GM18870 (cell line): Measurements from ENCODE around the gene OAS3.
"Not testable (repeated sequence)": the region's sequence is repeated elsewhere in the genome, so short reads cannot be mapped to it uniquely, and the experiment has no call there.

ENCODE experiments used
- ATAC-seq: cut with Tn5 transposase; IDR thresholded peaks from one replicate; pipeline ENCODE4 v1.9.1; 2021; ENCODE audit warnings: moderate library complexity; ENCODE audit not compliant: unreplicated experiment

The OAS3 gene

DNA sequence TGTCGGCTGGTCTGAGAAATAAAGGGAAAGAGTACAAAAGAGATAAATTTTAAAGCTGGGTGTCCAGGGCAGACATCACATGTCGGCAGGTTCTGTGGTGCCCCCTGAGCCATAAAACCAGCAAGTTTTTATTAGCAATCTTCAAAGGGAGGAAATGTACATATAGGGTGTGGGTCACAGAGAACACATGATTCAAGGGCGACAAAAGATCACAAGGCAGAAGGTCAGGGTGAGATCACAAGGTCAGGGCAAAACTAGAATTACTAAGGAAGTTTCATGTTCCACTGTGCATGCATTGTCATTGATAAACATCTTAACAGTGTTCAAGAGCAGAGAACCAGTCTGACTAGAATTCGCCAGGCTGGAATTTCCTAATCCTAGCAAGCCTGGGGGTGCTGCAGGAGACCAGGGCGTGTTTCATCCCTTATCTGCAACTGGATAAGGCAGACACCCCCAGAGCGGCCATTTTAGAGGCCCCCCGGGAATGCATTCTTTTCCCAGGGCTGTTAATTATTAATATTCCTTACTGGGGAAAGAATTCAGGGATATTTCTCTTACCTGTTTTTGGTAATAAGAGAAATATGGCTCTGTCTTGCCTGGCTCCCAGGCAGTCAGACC is 11.7 kb upstream of the OAS3 start:
- not testable (repeated sequence) for ATAC-seq

DNA sequence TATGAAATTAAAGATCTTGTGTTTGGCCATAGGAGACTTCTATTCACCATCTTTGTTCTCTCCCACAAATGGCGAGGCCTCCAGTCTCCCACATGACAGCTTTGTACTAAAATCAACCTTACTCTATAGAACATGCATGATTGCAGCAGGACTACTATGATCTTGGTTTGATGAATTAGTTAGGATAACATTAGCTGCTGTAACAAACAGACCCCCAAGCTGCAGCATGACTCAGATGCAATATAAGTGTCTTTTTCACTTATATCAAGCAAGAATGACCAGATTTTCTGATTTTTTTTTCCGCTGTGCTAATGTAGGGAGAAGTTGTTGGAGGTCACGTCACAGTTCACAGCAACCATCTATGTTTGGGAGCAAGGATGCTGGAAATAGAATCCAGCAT is 10.8 kb upstream of the OAS3 start:
- ATAC-seq, result no peak

DNA sequence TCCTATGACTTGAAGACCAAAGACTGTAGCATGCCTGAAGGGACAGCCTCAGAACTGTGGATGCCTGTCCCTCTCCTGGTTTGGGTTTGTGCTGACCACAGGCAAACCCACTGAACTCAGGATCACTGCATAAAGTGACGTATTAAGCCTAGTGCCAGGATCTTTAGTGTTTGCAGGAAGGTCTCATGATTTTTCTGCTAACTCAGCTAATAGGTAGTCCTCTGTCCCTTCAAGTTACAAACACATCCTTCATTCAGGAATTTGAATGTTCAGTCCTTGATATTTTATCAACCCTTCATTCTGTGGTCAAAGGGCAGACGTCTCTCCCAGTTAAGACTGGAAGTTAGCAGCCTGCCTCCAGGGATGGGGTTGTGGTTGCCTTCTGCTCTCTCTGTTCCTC is 10.3 kb upstream of the OAS3 start:
- ATAC-seq, result no peak

DNA sequence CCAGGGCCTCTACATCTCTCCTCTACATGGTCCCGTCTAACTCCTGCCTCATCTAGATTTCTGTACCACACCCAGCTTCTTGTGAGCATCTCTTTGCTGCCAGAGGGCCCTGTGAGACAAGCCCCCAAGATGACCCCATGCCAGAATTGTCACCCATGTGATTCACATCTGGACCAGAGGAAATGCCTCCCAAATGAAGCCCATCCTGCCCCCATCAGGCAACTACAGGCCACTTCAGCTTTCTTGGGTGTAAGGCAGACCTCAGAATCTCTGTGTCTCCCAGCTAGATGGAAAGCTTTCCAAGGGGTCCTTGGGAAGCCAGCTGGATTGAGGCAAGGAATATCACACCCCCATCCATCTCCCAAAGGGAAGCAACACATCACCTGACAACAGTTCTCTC is 9.3 kb upstream of the OAS3 start:
- ATAC-seq, result no peak

DNA sequence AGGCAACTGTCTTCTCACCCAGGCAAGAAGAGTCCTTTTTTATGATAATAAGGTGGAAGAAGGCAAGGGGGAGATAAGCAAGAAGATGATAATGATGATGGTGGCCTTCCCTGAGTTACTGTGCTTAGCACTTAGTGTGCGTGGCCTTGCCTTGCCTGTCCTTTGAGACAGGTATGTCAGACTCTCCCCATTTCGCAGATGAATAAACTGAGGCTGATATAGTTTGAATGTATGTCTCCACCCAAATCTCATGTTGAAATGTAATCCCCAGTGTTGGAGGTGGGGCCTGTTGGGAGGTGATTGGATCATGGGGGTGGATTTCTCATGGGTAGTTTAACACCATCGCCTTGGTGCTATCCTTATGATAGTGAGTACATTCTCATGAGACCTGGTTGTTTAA is 8.6 kb upstream of the OAS3 start:
- no peak for ATAC-seq

DNA sequence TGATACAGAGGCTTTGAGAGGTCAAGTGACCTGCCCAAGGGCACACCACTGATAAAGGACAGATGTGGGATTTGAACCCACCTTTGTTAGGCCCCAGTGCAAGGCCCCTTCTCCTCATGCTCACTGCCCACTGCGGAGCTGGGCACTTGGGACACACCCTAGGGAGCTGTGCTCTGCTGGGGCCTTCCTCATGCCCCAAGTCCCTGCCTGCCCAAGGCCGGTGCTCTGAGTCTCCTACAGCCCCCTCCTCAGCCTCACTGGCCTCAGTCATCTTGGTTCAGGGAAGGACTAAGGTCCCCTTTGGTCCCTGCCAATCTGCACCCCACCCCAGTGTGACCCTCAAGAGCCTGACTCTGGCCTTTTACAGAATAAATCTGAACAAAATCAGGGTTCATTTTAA is 7.9 kb upstream of the OAS3 start:
- no peak for ATAC-seq

DNA sequence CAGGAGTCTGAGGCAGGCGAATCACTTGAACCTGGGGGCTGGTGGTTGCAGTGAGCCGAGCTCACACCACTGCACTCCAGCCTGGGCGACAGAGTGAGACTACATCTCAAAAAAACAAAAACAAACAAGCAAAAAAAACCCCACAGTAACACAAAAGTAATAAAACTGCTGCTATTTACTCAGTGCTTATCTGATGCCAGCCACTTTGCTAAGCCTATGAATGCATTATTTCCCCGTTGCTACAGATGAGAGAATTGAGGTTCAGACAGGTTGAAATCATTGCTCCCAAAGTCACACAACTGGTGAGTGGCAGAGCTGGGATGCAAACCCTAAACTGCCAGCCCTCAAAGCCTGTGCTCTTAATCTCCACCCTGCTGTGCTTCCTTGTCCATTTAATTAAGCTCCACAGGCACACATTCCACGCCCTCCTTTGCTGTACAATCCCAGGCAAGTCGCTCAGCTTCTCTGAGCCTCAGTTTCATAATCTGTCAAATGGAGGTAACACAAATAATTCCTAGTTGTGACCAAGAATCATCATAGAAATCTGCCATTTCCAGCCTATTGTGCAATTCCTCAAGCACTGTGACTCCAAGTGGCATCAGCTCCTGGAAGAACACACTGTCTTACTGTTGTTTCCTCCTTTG is 5.7 kb upstream of the OAS3 start:
- ATAC-seq, result no peak

DNA sequence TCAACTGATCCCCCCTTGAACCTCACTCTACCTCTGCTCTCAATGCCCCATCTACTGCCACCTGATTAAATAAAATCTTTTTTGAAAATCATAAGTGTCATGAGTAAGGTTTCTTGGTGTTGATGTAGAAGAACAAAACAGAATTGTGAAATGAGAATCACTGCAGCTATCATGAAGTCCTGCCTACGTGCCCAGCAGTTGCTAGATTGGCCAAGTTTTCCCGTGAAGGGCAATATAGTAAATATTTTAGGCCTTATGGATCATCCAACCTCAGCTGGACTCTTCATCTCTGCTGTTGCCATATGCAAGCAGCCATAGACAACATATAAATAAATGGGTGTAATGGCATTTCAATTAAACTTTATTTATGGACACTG is 5.2 kb upstream of the OAS3 start:
- no peak for ATAC-seq

DNA sequence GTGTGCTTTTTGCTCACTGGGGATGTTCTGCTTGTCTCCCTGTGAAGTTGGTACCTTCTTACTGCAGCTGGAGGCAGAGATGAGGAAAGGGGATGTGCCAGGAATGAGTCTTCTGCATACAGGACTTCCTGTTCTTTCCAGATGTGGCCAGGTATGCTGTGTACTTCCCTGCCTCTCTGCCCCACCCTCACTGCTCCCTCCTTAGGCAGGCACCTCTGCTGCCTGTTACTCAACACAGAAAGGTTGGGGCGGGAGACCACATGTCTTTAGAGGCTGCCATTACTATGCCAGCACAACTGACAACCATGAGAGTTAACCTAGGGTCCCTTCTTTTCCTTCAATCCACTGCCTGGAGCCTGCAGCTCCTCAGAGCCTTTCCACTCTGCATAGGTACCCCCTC is 2.0 kb upstream of the OAS3 start:
- ATAC-seq, result no peak

DNA sequence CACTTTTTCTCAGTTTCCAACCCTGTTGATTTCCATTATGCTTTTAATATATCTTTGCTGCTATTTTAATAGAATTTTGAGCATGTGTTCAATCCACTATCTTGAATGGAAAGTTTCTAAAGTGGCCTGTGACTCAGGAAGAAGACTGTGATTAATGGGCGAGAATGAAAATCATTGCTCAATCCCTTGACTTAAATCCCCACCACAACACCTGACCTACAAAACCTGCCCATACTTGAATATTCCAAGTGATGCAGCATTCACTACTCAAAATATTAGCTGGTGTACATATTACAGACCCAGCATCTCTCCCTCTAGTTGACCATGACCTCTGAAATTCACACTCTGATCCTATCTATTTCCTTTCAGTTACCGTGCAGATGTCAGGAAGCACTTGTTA is 1.3 kb upstream of the OAS3 start:
- no peak for ATAC-seq

DNA sequence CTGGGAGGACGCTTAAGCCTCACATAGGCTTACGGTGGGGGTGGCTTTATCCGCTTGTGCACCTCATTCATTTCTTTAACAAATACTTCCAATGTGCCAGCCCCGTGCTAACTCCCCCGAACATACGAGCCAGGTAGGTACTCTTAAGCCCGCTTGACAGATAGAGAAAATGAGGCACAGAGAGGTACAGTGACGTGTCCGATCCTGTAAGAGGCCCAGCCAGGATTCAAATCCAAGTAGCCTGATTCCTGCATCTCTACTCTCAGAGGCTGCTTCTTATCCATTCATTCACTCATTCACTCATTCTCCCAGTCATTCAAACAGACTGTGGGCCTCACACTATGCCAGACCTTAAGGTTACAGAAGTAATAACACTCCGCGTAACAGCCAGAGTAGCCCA is 477 bp downstream of the OAS3 start:
- ATAC-seq, result no peak

DNA sequence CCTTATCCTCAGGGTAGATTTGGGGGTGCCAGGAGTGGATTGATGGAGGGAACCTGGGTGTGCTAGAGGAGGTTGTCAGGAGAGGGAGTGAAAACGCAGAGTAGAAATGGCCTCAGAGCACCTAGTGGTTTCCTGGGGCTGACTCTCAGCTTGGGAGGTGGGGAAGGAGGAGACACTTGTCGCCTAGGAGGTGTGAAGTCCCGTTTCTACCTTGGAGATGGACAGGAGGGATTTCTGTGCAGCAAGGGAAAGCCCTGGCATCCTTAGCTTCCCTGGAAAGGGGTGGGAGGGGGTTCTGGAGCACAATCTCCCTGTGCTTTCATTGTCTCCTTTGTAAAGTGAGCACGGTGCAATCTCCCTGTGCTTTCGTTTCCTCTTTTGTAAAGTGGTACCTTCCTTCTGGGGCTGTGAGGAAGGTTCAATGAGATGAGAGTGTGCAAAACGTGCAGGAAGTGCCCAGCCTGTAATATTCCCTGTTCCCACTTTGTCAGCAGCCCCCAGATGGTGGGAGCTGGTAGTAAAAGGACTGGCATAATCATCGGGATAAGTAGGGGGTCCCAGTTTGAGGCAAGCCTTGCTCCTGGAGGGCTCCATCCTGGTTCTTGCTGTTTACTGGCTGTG is 1.6 kb downstream of the OAS3 start:
- no peak for ATAC-seq

DNA sequence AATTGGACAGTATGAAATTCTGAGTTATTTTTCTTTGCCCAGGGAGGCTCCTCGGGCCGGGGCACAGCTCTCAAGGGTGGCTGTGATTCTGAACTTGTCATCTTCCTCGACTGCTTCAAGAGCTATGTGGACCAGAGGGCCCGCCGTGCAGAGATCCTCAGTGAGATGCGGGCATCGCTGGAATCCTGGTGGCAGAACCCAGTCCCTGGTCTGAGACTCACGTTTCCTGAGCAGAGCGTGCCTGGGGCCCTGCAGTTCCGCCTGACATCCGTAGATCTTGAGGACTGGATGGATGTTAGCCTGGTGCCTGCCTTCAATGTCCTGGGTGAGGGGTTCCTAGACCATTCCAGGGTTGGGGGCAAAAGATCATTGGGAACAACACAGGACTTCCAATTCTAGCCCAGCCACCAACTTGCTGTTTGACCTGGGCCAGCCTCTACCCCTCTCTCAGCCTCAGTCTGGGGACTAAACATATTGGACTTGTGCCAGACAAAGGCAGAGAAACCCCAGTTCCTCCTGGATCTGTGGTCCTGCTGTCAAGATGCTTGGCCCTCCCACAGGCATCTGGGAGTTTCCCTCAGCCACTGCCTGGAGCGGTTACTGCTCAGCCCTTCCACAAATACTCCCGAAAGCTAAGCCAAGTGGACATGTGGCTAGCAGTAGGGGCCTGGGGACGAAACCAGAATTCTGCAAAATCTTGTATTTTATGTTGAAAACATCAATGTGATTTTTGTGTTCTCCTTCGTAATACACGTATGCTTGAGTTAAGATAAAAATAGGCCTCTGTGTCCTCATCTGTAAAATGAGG is 3.5 kb downstream of the OAS3 start:
- no peak for ATAC-seq

DNA sequence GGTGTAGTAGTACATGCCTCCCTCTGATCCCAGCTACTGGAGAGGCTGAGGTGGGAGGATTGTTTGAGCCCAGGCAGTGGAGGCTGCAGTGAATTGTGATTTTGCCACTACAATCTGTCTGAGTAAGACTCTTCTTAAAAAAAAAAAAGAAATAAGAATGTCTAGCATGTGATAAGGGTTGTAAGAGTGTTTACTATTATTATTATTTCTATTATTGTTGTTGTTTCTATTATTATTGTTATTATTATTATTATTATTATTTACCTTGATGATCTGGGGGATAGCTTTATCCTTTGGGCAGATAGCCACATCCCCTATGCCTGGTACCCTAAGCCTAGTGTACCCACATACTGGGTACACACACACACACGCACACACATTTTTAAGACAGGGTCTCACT is 4.3 kb downstream of the OAS3 start:
- no peak for ATAC-seq

DNA sequence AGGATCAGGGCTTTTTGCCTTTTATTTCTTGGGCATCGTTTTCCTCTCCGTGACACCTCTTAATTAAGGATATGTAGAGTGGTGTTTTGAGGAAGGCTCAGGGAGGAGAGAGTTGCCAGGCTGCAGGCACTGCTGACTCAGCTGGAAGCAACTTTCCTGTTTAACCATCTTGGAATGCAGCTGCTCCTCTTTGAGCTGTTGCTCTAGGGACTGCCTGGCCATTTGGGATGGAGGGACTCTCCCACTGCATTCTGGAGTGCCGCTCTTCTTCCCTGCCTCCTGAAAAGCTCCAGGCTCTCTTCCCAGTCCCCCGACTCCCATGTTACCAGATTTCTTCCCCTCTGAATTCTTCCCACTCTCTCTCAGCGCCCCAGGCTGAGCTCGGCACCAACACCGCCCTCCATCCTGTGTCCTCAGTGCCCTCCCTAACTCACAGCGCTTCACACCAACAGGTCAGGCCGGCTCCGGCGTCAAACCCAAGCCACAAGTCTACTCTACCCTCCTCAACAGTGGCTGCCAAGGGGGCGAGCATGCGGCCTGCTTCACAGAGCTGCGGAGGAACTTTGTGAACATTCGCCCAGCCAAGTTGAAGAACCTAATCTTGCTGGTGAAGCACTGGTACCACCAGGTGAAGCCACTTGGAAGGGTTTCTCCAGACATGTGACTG is 5.9 kb downstream of the OAS3 start:
- no peak for ATAC-seq

DNA sequence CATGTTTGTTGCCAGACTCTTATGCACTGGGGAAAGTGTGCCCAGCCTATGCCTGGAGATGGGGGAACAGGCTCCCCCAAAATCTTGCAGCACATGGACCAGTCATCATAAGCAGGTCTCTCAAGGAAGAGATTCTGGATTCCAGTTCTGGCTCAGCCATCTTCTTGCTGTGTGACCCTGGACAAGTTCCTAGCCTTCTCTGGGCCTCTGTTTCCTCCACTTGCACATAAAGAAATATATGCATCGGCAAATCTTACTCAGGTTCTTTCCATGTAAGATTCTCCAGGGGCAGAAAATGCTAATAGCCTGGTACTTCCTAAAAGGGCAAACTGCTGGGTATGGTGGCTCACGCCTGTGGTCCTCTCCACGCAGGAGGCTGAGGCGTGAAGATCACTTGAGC is 7.2 kb downstream of the OAS3 start:
- ATAC-seq, result no peak

DNA sequence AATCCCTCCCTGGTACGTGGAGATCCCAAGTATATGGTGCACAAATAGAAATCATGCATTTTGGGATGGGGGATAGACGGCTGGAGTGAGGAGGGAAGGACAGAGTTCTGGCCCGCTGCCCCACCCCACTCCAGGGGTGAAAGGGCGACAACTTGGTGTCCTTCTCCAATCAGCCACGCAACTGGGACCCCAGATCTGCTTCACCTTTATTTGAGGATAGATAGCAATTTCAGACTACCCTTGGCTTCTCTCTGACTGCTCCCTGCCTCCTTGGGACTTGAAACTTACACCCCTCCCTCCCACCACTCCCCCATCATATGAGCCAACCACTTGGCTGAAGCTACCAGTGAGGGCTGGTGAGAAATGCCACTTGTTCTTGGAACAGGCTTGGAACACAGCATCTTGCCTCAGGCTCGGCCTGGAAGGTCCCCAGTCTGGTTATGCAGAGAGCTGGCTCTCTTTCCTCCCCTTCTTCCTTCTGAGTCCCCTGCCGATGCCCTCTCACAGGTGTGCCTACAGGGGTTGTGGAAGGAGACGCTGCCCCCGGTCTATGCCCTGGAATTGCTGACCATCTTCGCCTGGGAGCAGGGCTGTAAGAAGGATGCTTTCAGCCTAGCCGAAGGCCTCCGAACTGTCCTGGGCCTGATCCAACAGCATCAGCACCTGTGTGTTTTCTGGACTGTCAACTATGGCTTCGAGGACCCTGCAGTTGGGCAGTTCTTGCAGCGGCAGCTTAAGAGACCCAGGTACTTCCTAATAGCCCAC is 8.1 kb downstream of the OAS3 start:
- ATAC-seq, result no peak

DNA sequence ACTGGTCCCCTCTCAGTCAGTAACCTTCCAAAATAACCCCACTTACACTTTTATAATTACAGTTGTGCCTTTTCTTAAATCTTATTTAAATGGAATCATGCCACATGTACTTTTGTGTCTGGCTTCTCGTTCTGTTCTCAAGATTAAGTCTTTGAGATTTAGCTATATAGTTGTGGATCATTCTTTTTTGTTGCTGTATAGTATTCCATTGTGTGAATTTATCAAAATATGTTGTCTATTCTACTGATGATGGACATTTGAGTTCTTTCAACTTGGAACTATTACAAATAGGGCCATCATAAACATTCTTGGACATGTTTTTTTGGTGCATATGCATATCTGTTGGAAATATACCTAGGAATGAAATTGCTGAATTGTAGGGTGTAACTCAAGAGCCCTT is 9.0 kb downstream of the OAS3 start:
- ATAC-seq, result no peak

DNA sequence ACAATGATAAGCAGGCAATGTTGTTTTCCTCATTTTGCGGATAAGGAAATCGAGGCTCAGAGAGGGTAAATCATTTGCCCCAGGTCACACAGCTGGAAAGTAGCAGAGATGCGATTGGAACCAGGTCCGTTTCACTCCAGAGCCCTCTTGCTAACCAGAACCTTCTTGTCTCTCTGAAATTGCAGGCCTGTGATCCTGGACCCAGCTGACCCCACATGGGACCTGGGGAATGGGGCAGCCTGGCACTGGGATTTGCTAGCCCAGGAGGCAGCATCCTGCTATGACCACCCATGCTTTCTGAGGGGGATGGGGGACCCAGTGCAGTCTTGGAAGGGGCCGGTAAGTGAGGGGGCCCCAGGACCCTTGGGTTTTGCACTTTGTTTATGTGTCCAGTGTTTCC is 9.5 kb downstream of the OAS3 start:
- no peak for ATAC-seq

DNA sequence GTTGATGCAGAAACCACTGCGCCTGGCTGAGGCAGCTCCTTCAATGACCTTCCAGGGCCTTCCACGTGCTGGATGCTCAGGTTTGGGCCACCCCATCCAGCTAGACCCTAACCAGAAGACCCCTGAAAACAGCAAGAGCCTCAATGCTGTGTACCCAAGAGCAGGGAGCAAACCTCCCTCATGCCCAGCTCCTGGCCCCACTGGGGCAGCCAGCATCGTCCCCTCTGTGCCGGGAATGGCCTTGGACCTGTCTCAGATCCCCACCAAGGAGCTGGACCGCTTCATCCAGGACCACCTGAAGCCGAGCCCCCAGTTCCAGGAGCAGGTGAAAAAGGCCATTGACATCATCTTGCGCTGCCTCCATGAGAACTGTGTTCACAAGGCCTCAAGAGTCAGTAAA is 10.5 kb downstream of the OAS3 start:
- no peak for ATAC-seq

DNA sequence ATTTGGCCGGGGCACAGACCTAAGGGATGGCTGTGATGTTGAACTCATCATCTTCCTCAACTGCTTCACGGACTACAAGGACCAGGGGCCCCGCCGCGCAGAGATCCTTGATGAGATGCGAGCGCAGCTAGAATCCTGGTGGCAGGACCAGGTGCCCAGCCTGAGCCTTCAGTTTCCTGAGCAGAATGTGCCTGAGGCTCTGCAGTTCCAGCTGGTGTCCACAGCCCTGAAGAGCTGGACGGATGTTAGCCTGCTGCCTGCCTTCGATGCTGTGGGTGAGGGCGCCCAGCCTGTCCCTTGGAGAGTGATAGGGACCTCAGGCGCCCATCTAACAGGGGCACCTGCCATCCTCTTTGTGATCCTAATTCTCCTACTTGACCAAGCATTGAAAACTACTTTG is 12.4 kb downstream of the OAS3 start:
- no peak for ATAC-seq
